Measurements from ENCODE around the gene GPRC5C. TPM values are rescaled to one million over a fixed set of nuclear protein-coding genes. Genes with fewer than 3 reads are reported as not detected.
"Not testable (repeated sequence)": the region's sequence is repeated elsewhere in the genome, so short reads cannot be mapped to it uniquely, and the experiment has no call there.

The GPRC5C gene
- total RNA-seq, 4 donors from 2014 or later = 62.5 to 263 (median 174) TPM

GRCh38 chr17:74403512-74404137 is 28.3 kb upstream of the GPRC5C start:
- in situ Hi-C loops (cut with MboI; ENCODE audit: low pct_ligation_motif_present in 1 of 4, low pct_unique_long_range_greater_than_20kb in 1 of 4, low sequenced_read_pairs in 3 of 4) = no loop called here
- no peak for DNase-seq
- no peak overlapping the region for H3K27ac ChIP-seq
- peaks cover 0 to 2% (median 0%) of the 10 kb centered on the region in 4 donors for H3K4me1 ChIP-seq
- WGBS, 2 donors (ENCODE audit: low coverage in 1 of 2) = 71% methylated on average over 12 of the region's 12 CpGs; no CpG with 5 or more reads in 1 of the 2 donors
- TF ChIP-seq CTCF (IDR thresholded peaks at IDR 0.05) (no peak), EP300 (IDR thresholded peaks at IDR 0.05; ENCODE audit: low read depth) (no peak), POLR2A (IDR thresholded peaks at IDR 0.05) (no peak), POLR2AphosphoS5 (IDR thresholded peaks at IDR 0.05) (no peak)
- H3K4me3 ChIP-seq = no peak overlapping the region
- intact Hi-C loops (cut with DNase I; ENCODE audit: low total_unique reads) = no loop called here
- H3K9me3 ChIP-seq = no peaks in the 10 kb centered on the region
- no peaks in the 10 kb centered on the region for H3K27me3 ChIP-seq
- no peaks in the 10 kb centered on the region for H3K36me3 ChIP-seq

GRCh38 chr17:74404218-74404617 is 27.7 kb upstream of the GPRC5C start:
- Histone ChIP-seq H3K27ac (no peak overlapping the region), H3K27me3 (no peaks in the 10 kb centered on the region), H3K4me3 (no peak overlapping the region), H3K4me1 (peaks cover 0 to 6% (median 0%) of the 10 kb centered on the region in 4 donors), H3K9me3 (no peaks in the 10 kb centered on the region), H3K36me3 (no peaks in the 10 kb centered on the region)
- no peak for DNase-seq
- TF ChIP-seq EP300 (IDR thresholded peaks at IDR 0.05; ENCODE audit: low read depth) = no peak
- no peak for TF ChIP-seq POLR2A (IDR thresholded peaks at IDR 0.05)
- intact Hi-C loops (cut with DNase I; ENCODE audit: low total_unique reads) (no loop called here), in situ Hi-C loops (cut with MboI; ENCODE audit: low pct_ligation_motif_present in 1 of 4, low pct_unique_long_range_greater_than_20kb in 1 of 4, low sequenced_read_pairs in 3 of 4) (no loop called here)
- WGBS, 2 donors (ENCODE audit: low coverage in 1 of 2) = 70% methylated on average over 7 of the region's 7 CpGs; no CpG with 5 or more reads in 1 of the 2 donors

- TF ChIP-seq POLR2A (IDR thresholded peaks at IDR 0.05) = no peak
- TF ChIP-seq CTCF (IDR thresholded peaks at IDR 0.05) = no peak
- no peak for TF ChIP-seq POLR2AphosphoS5 (IDR thresholded peaks at IDR 0.05)
- no peak for TF ChIP-seq EP300 (IDR thresholded peaks at IDR 0.05; ENCODE audit: low read depth)
- no peak overlapping the region for H3K4me3 ChIP-seq
- WGBS, 2 donors (ENCODE audit: low coverage in 1 of 2) = 45 to 69% methylated on average over 5 to 6 of the region's 6 CpGs
- no peaks in the 10 kb centered on the region for H3K27me3 ChIP-seq
- H3K27ac ChIP-seq = no peak overlapping the region
- H3K36me3 ChIP-seq = no peaks in the 10 kb centered on the region
- in situ Hi-C loops (cut with MboI; ENCODE audit: low pct_ligation_motif_present in 1 of 4, low pct_unique_long_range_greater_than_20kb in 1 of 4, low sequenced_read_pairs in 3 of 4) (no loop called here), intact Hi-C loops (cut with DNase I; ENCODE audit: low total_unique reads) (no loop called here)
- H3K4me1 ChIP-seq = peaks cover 0 to 11% (median 0%) of the 10 kb centered on the region in 4 donors
- no peak for DNase-seq
- no peaks in the 10 kb centered on the region for H3K9me3 ChIP-seq
Observed at GRCh38 chr17:74404789-74405188, 27.1 kb upstream of the GPRC5C start.

- H3K4me3 ChIP-seq; in situ Hi-C loops (cut with MboI; ENCODE audit: low pct_ligation_motif_present in 1 of 4, low pct_unique_long_range_greater_than_20kb in 1 of 4, low sequenced_read_pairs in 3 of 4); H3K27ac ChIP-seq; DNase-seq; H3K36me3 ChIP-seq; H3K27me3 ChIP-seq; intact Hi-C loops (cut with DNase I; ENCODE audit: low total_unique reads); H3K9me3 ChIP-seq: not testable (repeated sequence)
- peaks cover 0 to 11% (median 0%) of the 10 kb centered on the region in 4 donors for H3K4me1 ChIP-seq
- 87 to 100% methylated on average over 1 to 5 of the region's 5 CpGs for WGBS, 2 donors (ENCODE audit: low coverage in 1 of 2)
Observed at GRCh38 chr17:74405311-74405710, 26.6 kb upstream of the GPRC5C start.

GRCh38 chr17:74407384-74407783 is 24.5 kb upstream of the GPRC5C start:
- no peak overlapping the region for H3K27ac ChIP-seq
- DNase-seq = no peak
- peaks cover 0 to 11% (median 0%) of the 10 kb centered on the region in 4 donors for H3K4me1 ChIP-seq
- H3K27me3 ChIP-seq = no peaks in the 10 kb centered on the region
- no peaks in the 10 kb centered on the region for H3K9me3 ChIP-seq
- WGBS, 2 donors (ENCODE audit: low coverage in 1 of 2) = 82% methylated on average over 5 of the region's 5 CpGs; no CpG with 5 or more reads in 1 of the 2 donors
- intact Hi-C loops (cut with DNase I; ENCODE audit: low total_unique reads) (no loop called here), in situ Hi-C loops (cut with MboI; ENCODE audit: low pct_ligation_motif_present in 1 of 4, low pct_unique_long_range_greater_than_20kb in 1 of 4, low sequenced_read_pairs in 3 of 4) (no loop called here)
- no peak overlapping the region for H3K4me3 ChIP-seq
- no peaks in the 10 kb centered on the region for H3K36me3 ChIP-seq
- TF ChIP-seq EP300 (IDR thresholded peaks at IDR 0.05; ENCODE audit: low read depth) (no peak), POLR2A (IDR thresholded peaks at IDR 0.05) (no peak), POLR2AphosphoS5 (IDR thresholded peaks at IDR 0.05) (no peak), CTCF (IDR thresholded peaks at IDR 0.05) (no peak)

Data from transverse colon (tissue), 4 donors.